ENCODE data around the gene NECTIN4.

GRCh38 chr1:161106431-161106830 is 17.1 kb upstream of the NECTIN4 start:
- TF ChIP-seq YY1 (IDR thresholded peaks at IDR 0.05; ENCODE audit: low read depth) (no peak), ELF1 (IDR thresholded peaks at IDR 0.05) (no peak), ZBTB33 (IDR thresholded peaks at IDR 0.05; ENCODE audit: borderline replicate concordance, low read depth) (no peak), TCF12 (IDR thresholded peaks at IDR 0.05) (no peak), RAD21 (IDR thresholded peaks at IDR 0.05; ENCODE audit: low read length) (no peak), POLR2AphosphoS5 (IDR thresholded peaks at IDR 0.05; ENCODE audit: low read depth, low read length) (no peak), TEAD4 (IDR thresholded peaks at IDR 0.05; ENCODE audit: borderline replicate concordance, insufficient read depth) (no peak), EP300 (IDR thresholded peaks at IDR 0.05; ENCODE audit: borderline replicate concordance in 1 of 2, low read depth in 1 of 2, low read length in 1 of 2) (no peak), SMC3 (IDR thresholded peaks at IDR 0.05; ENCODE audit: low read depth, low read length) (no peak), MAX (IDR thresholded peaks at IDR 0.05; ENCODE audit: low read depth) (no peak)
- TF ChIP-seq, protein P1, sequence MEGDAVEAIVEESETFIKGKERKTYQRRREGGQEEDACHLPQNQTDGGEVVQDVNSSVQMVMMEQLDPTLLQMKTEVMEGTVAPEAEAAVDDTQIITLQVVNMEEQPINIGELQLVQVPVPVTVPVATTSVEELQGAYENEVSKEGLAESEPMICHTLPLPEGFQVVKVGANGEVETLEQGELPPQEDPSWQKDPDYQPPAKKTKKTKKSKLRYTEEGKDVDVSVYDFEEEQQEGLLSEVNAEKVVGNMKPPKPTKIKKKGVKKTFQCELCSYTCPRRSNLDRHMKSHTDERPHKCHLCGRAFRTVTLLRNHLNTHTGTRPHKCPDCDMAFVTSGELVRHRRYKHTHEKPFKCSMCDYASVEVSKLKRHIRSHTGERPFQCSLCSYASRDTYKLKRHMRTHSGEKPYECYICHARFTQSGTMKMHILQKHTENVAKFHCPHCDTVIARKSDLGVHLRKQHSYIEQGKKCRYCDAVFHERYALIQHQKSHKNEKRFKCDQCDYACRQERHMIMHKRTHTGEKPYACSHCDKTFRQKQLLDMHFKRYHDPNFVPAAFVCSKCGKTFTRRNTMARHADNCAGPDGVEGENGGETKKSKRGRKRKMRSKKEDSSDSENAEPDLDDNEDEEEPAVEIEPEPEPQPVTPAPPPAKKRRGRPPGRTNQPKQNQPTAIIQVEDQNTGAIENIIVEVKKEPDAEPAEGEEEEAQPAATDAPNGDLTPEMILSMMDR (IDR thresholded peaks at IDR 0.05): no peak

Measured in SK-N-SH (cell line).